Stomach (tissue), 9 donors: ENCODE results near the gene C1orf122. TPM values are rescaled to one million over a fixed set of nuclear protein-coding genes. Genes with fewer than 3 reads are reported as not detected.

Source experiments
- DNase-seq, 2 donors: peaks; one replicate each; pipeline versions ENCODE4 v3.0.0 to v3.0.0-alpha.2; 2013 to 2019
- H3K27ac ChIP-seq, 5 donors: fragments of 200-600 bp in 4 of 5; sonication (generic) in 4 of 5; one replicate each; pipeline ENCODE4 v1.5.1; 2013 to 2019; ENCODE audit warnings: mild to moderate bottlenecking in 1 of 5, moderate library complexity in 1 of 5
- H3K27me3 ChIP-seq, 3 donors: fragments of 200-600 bp; sonication (generic); one replicate each; pipeline ENCODE4 v1.5.1; 2017 to 2019; ENCODE audit warnings: mixed run types in 1 of 3
- H3K36me3 ChIP-seq, 4 donors: fragments of 200-600 bp; sonication (generic); 1 replicate in 3 of 4; 2 replicates in 1 of 4; pipeline ENCODE4 v1.5.1; 2016 to 2019
- H3K4me1 ChIP-seq, 4 donors: fragments of 200-600 bp; sonication (generic); one replicate each; pipeline ENCODE4 v1.5.1; 2016 to 2019
- H3K4me3 ChIP-seq, 4 donors: fragments of 200-600 bp; sonication (generic) in 3 of 4; one replicate each; pipeline ENCODE4 v1.5.1; 2016 to 2019; ENCODE audit warnings: mild to moderate bottlenecking in 1 of 4
- H3K9me3 ChIP-seq, 4 donors: fragments of 200-600 bp; sonication (generic); one replicate each; pipeline ENCODE4 v1.5.1; 2016 to 2019
- CTCF ChIP-seq, 7 experiments: fragments of 450-650 bp in 4 of 7; fragments of 200-600 bp in 3 of 7; sonication (generic) in 3 of 7; IDR thresholded peaks; one replicate each; pipeline ENCODE4 v1.5.1; 2016 to 2019; ENCODE audit warnings: antibody characterized with exemption in 7 of 7, control low read depth in 2 of 7, mild to moderate bottlenecking in 1 of 7
- EP300 ChIP-seq: sonication (generic); formaldehyde crosslinking; IDR thresholded peaks from one replicate; pipeline ENCODE4 v1.6.1; 2017; ENCODE audit warnings: antibody characterized with exemption
- POLR2A ChIP-seq, 4 donors: fragments of 450-650 bp; IDR thresholded peaks; one replicate each; pipeline ENCODE4 v1.6.1; 2016; ENCODE audit warnings: antibody characterized with exemption in 4 of 4, control low read depth in 2 of 4, mild to moderate bottlenecking in 1 of 4, moderate library complexity in 1 of 4
- POLR2AphosphoS5 ChIP-seq, 3 donors: sonication (generic); formaldehyde crosslinking; IDR thresholded peaks; one replicate each; pipeline ENCODE4 v1.6.1; 2016; ENCODE audit warnings: antibody characterized with exemption in 3 of 3
- WGBS, 5 donors: extraction: QIAGEN DNeasy Blood & Tissue Kit in 3 of 5; methylation state at CpG; one replicate each; pipeline versions ENCODE4 v1.1.5 to v1.1.7; 2013 to 2018; 5-methylcytosine and 5-hydroxymethylcytosine counted together
- intact Hi-C: fragments of 100-400 bp; cut with DNase I; formaldehyde crosslinking; loops from one replicate; pipeline ENCODE4 v1.15.1; 2023; ENCODE audit warnings: low total_unique reads
- polyA plus RNA-seq, 3 donors: library from polyadenylated mRNA; stranded (reverse); fragments of 200-250 nt; gene quantifications; one replicate each; pipeline ENCODE4 v1.2.3, GENCODE V29; 2013
- total RNA-seq, 5 donors: library from RNA; depleted of rRNA; stranded (reverse); fragments of >200 nt; gene quantifications; one replicate each; pipeline versions ENCODE4 v1.1.0 to v1.2.3, GENCODE V29; 2014 to 2016
- donor health status: healthy with polysubstance abuse.
- donor health status: Bipolar disorder and iron deficiency.
- donor health status: healthy.

Gene C1orf122
- total and polyA plus RNA-seq, 8 donors = 7.9 to 193 (median 52.8) TPM

DNA sequence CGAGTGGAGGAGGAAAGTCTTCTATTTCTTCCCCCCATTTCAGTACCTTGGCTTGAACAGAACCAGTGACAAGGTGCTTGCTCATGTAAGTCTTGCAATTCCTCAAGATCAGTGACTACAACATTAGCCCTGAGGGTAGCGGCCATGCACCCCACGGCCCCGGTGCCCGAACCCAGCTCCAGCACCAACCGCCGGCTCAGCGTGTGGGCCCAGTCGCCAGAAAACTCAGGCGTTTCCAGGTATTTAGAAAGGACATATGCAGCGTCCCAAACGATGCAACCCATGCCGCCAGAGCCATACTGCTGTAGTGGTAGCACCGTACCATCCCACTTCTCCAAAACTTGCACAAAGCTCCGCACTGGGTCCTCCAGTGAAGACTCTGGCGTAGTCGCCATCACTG, 25.1 kb upstream of the C1orf122 start:
- intact Hi-C loops = no loop called here
- Histone ChIP-seq H3K36me3 (no peaks in the 10 kb centered on the region), H3K4me3 (no peak overlapping the region), H3K4me1 (peaks cover 0 to 4% (median 0%) of the 10 kb centered on the region in 4 donors), H3K27me3 (peaks cover 0 to 65% (median 0%) of the 10 kb centered on the region in 3 donors), H3K27ac (no peak overlapping the region), H3K9me3 (no peaks in the 10 kb centered on the region)
- DNase-seq = no peak
- WGBS, 5 donors = 82 to 86% (median 84%) methylated on average over 17 of the region's 17 CpGs
- TF ChIP-seq POLR2A (IDR thresholded peaks at IDR 0.05) = no peak
- TF ChIP-seq EP300 = no peak
- TF ChIP-seq CTCF (IDR thresholded peaks at IDR 0.05) = no peak
- TF ChIP-seq POLR2AphosphoS5 (IDR thresholded peaks at IDR 0.05) = no peak

DNA sequence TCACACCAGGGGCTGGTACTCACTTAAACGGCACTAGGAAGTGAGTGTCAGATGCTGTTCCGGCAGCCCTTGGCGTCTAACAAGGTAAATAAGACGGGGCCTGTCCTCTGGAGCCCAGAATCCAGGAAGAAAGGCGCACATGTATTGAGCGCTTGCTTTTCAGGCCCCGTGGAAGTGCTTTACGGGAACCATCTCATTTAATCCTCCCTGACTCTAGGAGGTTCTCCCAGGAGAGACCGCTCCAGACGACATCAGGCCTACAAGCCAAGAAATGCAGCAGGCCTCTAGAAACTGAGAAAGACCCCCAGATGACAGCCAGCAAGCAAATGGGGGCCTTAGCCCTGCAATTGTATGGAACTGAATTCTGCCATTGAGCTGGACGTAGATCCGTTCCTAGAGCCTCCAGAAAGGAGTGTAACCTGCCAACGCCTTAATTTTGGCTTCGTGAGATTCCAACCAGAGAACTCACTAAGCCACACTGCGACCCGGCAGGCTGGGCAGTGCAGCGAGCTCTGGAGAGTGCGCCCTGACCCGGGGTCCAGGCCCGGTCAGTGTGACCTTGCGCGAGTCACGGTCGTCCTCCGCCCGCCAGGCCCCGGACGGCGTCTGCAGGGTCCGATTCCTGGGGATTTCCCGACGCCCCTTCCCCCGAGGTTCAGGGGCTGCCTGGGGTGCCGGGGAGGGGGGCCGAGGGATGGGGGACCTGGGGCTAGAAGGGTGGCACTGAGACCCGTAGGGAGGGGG, 14.5 kb upstream of the C1orf122 start:
- no peak for DNase-seq
- Histone ChIP-seq H3K4me3 (peak overlapping the region; percentile 55 to 74 (median 68)), H3K36me3 (peaks cover 0 to 1% (median 0%) of the 10 kb centered on the region in 4 donors), H3K9me3 (no peaks in the 10 kb centered on the region), H3K27ac (peak overlapping the region in 3 of 5 donors; percentile 7 to 40 (median 38)), H3K4me1 (peaks cover 15 to 25% (median 23%) of the 10 kb centered on the region in 4 donors), H3K27me3 (peaks cover 0 to 58% (median 0%) of the 10 kb centered on the region in 3 donors)
- 31 to 53% (median 38%) methylated on average over 20 to 36 of the region's 36 CpGs for WGBS, 5 donors
- no peak for TF ChIP-seq EP300
- no peak for TF ChIP-seq CTCF (IDR thresholded peaks at IDR 0.05)
- no peak for TF ChIP-seq POLR2A (IDR thresholded peaks at IDR 0.05)
- no peak for TF ChIP-seq POLR2AphosphoS5 (IDR thresholded peaks at IDR 0.05)
- intact Hi-C loops = no loop called here

- Histone ChIP-seq H3K27ac (peak within 1 kb of the TSS; percentile 7 to 40 (median 38)), H3K4me3 (peak within 1 kb of the TSS; percentile 55 to 74 (median 68)), H3K9me3 (no peaks in the 10 kb centered on the region), H3K27me3 (peaks cover 0 to 51% (median 0%) of the 10 kb centered on the region in 3 donors), H3K4me1 (peaks cover 15 to 25% (median 23%) of the 10 kb centered on the region in 4 donors), H3K36me3 (peaks cover 0 to 9% (median 1%) of the 10 kb centered on the region in 4 donors)
- DNase-seq = peak; percentile 48 to 84
- no peak for TF ChIP-seq POLR2AphosphoS5 (IDR thresholded peaks at IDR 0.05)
- TF ChIP-seq CTCF (IDR thresholded peaks at IDR 0.05) = no peak
- no peak for TF ChIP-seq POLR2A (IDR thresholded peaks at IDR 0.05)
- no peak for TF ChIP-seq EP300
- intact Hi-C loops = no loop called here
- 0 to 1% (median 0%) methylated on average over 3 to 81 of the region's 82 CpGs; no CpG with 5 or more reads in 1 of the 5 donors for WGBS, 5 donors
Measured at GRCh38 chr1:37793773-37794371, 13.7 kb upstream of the C1orf122 start, which contains the start of gene MANEAL. MANEAL (plus strand) TSS chr1:37793847; CDS start chr1:37794183, 336 bp downstream.
